HS-5 (cell line): ENCODE results near the gene TAGLN2.
"Not testable (repeated sequence)": the region's sequence is repeated elsewhere in the genome, so short reads cannot be mapped to it uniquely, and the experiment has no call there.

Experiments used
- DNase-seq: peaks from one replicate; pipeline ENCODE4 v3.0.0-alpha.2; 2012; ENCODE audit warnings: low read depth

TAGLN2 gene

DNA sequence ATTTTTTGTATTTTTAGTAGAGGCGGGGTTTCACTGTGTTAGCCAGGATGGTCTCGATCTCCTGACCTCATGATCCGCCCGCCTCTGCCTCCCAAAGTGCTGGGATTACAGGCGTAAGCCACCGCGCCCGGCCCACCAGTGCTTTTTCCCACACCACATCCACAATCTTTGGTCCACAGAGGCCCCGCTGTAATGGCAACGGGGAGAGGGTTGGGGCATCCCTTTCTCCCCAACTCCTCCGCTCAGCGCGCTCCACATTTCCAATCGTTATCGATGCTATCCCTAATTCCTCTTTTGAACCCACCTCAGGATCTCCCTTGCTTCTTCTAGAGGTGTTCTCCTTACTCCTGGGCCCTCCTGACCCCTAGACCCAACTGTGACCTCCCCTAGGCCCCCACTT is 25.7 kb downstream of the TAGLN2 start:
- DNase-seq, result not testable (repeated sequence)

DNA sequence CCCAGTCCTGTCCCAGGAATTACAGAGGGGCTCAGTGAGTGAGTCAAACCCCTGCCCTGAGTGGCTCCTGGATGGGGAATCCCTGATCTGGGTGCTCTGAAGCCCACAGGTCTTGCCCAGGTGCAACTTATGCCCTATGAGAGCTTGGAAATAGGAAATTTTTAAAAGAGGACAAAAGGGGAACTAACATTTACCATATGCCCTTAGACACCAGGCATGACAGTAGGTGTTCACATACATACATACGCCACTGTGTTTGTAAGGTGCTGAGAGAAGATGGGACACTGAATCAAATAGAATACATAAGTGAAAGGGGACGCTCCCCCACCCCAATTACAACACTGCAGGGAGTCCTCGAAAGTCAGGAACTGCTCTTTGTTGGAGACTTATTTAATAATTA is 26.8 kb downstream of the TAGLN2 start:
- DNase-seq, result no peak

DNA sequence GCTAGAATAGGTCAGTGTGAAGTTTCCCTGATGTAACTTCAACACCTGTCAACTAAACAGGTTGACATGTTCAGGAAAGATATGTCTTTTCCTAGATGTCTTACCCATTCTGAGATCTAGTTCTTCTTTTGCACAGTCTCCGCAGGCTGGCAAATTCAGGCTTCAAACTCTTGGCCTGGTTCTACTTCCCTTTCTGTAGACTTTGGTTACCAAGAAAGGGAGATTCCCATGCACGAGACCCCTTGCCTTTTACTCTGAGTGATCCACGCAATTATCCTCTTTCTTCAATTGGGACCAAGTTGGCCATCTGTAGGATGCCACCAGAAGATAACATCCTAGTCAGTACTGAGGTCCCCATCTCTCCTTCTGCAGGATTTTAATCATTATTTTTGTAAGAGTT is 27.3 kb downstream of the TAGLN2 start:
- DNase-seq, result no peak

DNA sequence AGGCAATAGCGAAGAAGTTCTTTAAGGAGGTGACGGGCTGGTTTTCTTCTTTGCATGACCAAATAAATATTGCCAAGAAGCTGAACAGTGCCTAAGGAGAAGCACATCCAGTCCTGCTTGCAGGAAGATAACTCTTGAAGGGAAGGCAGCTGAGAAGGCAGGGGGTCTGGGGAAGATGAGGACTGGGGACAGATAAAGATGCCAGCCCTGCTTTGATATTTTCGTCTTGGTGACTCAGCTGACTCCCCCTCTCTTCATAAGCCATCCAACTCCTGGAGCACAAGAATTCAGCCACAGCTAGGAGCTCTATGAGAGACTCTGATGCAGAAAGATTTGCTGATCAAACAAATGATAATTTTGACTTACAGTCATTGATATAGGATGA is 28.8 kb downstream of the TAGLN2 start:
- no peak for DNase-seq

DNA sequence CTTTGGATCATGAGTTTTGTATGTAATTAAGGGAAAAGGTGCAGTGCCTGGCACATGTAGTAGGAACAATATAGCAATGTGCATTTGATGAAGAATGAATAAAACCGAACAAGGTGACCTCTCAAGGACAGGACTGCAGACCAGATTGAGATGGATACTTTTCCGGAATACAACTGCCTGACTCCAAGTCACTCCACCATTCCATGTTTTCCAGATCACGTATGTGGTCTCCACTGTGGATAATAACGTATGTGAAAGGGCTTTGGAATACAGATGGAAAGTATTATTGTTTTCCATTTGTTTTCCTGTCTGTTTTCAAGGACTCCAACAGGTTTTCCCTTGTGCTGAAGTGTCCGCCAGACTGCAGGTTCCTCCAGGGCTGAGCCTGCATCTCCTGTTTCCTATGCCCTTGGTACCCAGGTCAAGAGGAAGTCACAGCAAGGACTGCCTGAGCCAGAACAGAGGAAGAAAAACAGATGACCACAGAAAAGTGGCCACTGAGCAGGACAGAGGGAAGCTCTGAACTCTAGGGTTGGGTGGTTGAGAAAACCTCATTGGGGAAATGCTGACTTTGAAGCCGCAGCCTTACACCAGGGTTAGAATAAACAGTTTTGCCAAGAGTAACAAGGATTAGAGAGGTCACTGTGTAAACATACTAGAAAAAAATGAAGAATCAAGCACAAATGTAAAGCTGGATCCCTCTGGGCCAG is 29.3 kb downstream of the TAGLN2 start:
- no peak for DNase-seq

DNA sequence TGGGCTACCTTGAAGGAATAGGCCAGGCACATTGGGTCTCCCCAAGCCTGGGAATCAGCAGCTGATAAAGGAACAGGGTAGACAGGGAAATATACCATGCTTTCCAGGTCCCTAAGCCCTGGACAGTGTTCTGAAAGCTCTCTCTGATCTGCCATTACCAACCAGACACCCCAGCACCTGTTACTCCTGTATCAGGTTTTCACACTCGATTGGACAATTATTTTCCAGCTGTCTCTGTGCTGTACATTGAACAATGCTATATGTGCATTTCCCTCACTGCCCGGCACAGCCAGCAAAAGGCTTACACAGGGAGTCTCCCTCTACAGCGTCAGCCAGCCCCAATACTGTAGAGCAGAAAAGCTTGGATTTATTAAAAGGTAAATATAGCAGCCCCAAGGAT is 30.0 kb downstream of the TAGLN2 start:
- no peak for DNase-seq

DNA sequence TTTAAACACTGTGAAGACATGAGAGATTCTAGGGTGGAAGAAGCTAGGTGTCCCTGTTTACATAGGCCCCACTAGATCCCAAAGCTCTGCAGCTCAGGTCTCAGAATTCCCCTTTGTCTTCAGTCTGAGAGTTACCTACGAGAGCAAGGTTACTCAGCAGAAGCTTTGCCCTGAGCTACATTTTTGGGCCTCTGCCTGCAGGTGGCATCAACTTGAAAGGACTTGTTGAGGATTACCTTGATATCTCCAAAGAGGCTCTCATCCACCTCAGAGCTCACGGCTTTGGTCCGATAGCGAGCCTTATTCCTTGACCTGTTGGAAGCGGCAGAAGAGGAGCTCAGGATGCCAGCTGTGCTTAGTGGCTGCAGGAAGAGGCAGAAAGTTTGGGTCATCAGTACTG is 32.4 kb downstream of the TAGLN2 start:
- DNase-seq, result no peak

DNA sequence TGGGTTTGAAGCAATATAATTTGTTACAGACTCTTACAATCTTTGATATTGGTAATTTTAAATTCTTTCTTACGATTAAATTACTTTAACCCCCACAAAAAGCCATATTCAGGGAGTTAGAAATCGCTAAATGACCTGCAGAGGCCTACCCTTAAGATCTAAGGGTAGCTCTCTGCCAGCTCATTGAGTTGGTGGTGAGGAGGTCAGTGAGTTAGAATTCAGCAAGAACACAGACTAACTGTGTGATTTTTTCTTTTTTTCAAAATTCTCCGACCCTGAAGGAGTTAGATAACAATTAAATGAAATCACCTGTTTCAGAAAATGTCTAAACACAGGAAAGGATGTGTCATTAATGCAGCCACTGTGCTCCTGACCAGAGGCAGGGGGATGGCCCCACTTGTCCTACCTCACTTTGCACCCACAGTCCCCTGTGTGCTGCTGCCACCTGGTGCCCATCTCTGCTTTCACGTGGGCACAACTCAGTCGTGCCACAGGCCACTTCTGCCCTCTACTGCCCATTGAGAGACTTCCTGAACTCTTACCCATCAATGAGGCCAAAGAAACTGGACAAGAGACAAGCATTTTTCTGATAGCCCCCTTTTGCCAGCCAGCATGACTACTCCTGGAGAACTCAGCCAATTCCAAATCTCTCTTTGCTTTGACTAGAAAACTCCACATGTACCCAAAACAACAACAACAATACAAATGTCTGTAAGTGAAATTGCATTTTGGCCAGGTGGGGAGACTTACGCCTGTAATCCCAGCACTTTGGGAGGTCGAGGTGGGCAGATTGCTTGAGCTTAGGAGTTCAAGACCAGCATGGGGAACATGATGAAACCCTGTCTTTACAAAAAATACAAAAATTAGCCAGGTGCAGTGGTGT is 33.8 kb downstream of the TAGLN2 start:
- peak; percentile 77 for DNase-seq

DNA sequence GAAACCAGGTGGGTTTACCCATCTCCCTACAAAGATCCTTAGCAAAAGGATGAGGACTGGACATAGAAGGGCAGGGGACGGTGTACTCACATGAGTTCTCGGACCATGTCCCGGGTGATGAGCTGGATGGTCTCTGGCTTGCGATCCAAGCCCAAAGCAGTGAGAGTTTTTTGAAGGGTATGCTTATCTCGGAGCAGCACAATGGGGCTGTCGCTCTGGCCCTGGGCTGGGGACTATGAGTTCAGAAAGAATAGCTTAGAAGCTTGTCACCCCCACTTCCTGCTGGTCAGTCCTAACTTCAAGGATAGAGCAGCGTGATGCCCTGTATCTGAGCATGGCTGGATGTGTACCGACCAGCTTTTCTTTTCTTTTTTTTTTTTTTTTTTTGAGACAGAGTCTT is 34.9 kb downstream of the TAGLN2 start:
- DNase-seq, result no peak

DNA sequence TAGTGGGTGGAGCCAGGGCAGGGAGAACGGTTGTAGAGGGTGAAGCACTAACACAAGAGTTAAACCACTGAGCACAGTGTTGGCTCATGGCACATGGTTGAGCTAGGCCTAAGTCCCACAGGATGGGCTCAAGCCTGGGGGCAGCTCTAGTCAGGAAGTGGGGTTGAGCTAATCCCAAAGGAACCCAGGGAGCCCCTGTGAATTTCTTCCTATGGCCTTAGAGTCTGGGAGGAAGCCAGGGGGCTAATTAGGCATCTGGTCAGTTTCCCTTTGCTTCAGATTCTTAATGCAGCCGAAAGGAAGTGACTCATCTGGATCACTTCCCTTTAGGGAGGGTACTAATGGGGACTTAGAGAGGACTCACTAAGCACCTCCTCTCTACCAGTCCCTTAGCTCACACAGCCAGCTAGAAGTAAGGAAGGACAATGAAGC is 35.5 kb downstream of the TAGLN2 start:
- DNase-seq, result peak; percentile 93

DNA sequence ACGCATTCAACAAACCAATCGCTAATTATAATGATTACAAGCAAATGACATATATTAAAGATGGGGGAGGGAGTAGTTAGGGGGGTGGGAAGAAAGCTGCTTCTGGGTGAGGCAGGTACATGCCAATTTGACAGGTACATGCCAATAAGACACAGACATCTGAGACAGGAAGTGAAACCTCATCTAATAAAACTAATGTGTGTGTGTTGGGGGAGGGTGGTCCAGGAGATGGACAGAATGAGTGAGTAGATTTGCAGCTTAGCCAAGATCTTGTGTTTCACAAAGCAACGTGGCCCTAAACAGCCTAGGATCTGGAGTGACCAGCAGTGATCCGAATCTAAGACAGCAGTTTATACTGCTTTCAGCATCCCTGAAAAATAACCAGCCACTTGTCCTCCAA is 36.1 kb downstream of the TAGLN2 start:
- DNase-seq, result no peak

DNA sequence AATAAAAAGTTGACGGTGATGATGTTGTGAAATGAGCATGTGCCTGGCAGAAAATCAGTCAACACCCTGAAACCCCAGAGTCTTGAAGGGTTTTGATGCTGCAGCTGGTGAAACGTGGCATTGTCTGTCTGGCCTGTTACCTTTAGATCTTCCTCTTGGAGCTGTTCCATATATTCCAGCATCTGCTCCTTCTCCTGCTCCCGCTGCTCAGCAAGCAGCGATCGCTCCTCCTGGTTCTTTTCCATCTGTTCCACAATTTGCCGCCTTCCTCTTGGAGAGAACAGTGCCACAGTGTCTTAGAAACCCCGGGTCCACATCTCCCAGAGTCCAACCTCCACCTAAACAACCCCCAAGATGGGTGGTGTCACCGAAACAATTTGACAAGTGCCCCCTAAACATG is 41.0 kb downstream of the TAGLN2 start:
- DNase-seq, result no peak

DNA sequence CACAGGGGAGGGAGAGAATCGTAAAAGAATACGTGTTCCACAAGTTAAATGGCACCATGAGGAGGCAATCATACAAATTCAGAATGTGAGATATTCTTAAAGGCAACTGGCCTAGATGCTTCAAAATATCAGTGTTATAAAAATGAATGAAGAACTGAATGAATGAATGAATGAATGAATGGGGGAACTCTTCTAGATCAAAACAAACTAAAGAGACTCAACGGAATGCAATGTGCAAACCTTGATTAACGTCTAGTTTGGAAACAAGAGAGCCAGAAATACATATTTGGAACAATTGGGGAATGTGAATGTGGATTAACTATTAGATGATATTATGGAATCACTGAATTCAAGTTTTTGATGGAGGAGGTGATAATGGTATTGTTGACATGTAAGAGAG is 42.2 kb downstream of the TAGLN2 start:
- no peak for DNase-seq

DNA sequence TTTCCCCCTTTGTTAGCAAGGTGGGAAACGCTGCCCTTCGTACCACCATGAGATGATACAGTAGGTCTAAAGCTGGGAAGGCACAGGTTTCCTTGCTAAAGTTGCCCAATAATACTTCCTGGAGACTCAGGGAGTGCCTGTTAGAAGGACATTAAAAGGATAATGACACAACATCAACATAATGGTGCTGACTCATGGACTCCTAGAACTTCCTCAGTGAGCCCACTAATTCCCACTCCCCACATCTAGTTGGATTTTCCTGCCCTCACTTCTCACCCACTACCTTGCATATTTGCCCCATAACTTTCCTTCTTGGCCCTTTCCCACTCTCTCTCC is 42.8 kb downstream of the TAGLN2 start:
- no peak for DNase-seq

DNA sequence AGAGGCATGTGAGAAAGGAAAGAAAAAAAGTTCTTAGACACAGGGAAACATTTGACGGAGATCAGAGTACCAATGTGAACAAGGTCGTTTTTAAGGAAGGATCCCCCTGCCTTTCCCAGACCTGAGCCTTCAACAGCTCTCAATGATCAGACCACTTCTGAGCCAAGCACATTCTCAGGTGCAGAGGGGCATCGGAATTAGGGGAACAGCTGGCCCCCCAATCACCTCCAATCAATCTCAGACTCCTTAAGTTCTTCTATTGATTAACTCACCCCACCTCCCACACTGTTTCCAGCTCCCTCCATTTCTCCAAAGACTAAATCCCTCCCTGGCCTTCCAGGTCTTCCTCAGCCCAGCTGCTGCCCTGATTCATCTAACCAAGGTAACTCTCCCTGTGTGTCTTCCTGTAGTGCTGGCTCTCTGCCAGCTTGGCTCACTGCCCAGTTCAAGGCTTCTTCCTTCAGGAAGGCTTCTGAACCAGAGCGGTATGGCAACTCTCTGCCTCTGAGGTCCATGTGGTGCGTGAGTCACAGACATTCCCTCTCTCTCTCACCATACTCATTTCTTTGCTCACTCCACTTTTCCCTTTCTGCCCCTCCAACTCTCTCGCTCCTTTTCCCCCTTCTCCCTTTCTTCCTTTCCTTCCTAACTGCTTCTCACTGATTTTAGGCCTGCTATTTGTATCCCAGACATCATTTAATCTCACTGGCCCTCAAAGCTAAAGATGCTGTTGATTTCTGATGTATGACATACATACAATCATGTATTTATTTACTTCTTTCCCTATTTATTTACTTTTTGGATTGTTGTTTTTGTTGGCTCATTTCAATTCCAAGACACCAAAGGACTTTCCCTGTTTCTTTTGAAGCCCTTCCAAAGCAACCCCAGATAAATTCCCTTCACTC is 43.4 kb downstream of the TAGLN2 start:
- peak; percentile 97 for DNase-seq

DNA sequence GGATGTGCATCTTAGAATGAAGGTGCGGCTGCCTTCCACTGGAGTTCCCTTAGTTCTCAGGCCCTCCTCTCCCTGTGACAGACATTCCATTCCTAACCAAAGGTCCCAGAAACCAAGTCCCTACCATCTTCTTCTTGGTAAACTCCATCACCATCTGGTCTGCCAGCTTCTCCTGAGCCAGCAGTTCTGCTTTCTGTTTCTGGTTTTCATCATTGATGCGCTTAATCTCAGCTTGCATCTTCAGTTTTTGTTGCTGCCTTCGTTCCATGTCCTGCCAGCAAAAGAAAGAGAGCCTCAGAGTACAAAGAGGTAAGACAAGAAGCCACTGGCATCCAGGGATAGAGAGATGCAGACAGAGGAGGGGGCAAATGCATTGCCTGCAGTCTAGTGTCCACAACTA is 44.9 kb downstream of the TAGLN2 start:
- no peak for DNase-seq

DNA sequence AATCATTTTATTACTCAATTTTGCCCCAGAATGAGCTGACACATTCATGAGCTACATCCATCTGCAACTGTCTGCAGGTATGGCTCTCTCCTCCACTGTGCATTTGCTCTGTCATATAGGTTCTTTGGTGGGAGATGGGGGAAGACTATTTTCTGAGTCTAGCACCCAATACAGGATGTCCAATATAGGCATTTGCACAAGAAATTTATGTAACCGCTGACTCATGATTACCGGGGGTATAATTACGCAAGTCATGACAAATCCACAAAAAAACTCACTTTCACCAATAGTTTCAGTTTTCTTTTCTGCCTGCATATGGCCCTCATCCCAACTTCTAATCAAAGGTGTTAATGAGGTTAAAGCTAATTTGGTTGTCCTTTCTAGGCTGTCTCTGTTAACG is 45.3 kb downstream of the TAGLN2 start:
- peak; percentile 84 for DNase-seq

DNA sequence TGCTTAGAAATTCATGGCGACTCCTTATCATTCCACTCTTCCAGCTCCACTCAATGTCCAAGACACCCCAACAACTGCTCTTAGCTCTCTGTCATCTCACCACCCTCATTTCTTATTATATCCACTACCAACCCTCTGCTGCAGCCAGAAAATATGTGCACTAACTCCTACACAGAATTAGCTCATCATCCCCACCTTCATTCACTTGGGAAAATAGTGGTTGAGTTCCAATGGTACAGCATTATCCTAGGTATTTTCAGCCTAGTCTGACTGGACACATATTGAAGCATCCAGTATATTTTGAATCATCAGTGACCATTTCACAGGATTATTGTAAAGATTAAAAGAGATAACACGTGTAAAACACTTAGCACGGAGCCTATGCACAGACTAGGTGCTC is 46.2 kb downstream of the TAGLN2 start:
- DNase-seq, result no peak

DNA sequence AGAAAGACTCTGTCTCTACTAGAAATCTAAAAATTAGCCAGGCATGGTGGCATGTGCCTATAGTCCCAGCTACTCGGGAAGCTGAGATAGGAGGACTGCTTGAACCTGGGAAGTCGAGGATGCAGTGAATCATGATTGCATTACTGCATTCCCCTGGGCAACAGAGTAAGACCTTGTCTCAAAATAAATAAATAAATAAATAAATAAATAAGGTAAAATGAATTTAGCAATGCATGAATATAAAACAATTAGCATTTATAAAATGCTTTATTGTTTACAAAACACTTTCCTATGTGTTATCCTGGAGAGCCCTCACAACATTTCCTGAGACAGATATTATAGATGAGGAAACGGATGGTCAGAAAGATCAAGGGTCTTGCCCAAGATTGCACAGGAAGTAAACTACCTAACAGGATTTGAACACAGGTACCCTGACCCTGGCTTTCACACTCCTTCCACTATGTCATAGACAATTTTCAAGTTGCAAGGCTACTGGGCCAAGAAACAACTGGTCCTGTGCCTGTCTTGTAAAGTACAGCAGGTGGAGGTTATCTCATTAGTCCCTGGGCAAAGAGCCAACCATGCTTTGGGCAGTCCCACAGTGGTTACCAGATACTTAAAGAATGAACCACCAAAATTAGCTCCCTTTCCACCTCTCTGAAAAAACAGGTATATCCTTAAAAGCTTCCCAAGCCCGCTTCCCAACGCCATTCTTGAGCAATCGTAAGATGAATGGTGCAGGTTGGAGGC is 47.4 kb downstream of the TAGLN2 start:
- no peak for DNase-seq

DNA sequence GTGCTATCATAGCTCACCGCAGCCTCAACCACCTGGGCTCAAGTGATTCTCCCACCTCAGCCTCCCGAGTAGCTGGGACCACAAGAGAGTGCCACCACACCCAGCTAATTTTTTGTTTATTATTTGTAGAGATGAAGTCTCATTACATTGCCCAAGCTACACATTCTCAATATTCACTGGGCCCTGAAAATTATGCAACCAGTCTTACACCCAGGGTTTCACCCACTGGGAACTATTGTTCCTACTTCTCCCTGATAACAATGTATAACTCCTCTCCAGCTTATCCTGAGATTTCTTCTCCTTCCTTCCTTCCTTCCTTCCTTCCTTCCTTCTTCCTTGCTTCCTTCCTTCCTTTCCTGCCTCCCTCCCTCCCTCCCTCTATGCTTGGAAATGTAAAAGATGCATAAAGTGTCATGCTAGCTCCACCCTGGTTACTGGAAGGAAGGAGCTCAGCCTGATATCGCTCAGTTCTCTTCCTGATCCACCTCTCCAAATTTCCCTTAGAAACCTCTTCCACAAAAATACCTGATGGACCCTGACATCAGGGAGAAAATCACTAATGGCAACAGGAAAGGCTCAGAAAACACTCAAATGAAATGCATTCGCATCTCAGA is 51.7 kb downstream of the TAGLN2 start:
- no peak for DNase-seq

DNA sequence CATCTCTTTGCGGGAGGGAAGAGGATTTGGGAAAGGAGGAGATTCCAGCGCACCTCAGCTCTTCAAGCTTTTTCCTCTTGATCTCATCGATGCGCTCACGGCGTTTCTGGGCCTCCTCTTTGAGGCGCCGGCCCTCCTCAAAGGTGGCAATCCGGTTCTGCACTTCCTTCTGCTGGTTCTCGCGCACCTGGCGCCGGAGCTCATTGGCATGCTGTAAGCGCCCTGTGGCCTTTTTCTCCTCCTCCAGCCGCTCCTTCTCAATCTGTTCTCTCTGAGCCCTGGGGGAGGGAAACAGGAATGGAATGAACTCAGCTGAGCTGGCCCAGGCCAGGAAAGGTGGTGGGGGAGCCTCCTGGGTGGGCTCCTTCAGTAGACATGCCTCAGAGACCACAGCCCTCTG is 52.4 kb downstream of the TAGLN2 start:
- no peak for DNase-seq

DNA sequence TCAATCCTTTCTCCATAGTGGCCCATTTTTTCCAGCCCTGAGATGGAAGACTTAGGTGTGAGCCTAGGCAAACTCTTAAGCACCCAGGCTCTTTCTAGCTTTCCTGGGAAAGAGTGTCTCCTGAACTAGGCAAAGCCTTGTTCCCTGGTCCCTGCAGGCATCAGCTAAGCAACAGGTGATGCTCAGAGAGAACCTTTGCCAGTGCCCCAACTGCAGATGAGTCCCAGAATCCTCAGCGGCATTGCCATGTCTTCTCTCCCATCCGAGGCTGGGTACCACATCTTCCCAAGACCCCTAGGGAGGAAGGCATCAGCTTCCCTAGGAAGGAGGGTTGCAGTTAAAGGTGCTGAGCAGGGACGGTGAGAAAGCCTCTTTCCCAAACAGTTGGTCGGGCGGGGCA is 54.6 kb downstream of the TAGLN2 start:
- DNase-seq, result no peak
